ENCODE data around the gene LTB4R2. TPM values are rescaled to one million over a fixed set of nuclear protein-coding genes. Genes with fewer than 3 reads are reported as not detected.

LTB4R2 gene
- polyA plus RNA-seq, 2 of the 4 experiments (the other 2 are of a cell fraction), result 5.8 to 8.6 TPM

- Histone ChIP-seq H3K4me3 (no peak overlapping the region), H3K9me3 (no peaks in the 10 kb centered on the region), H3K27ac (no peak overlapping the region), H3K4me2 (no peak overlapping the region), H3K4me1 (peaks cover 11% of the 10 kb centered on the region)
- FAIRE-seq (no peak), DNase-seq (ENCODE audit: low read depth in 1 of 2, low spot score in 1 of 2) (no peak), ATAC-seq (peak in 1 of 2 experiments; percentile 36; a peak in 2 of 6 replicates)
- TF ChIP-seq ZC3H11A (IDR thresholded peaks at IDR 0.05) (no peak), EP300 (IDR thresholded peaks at IDR 0.05) (no peak), USF2 (IDR thresholded peaks at IDR 0.05) (no peak), MYC (IDR thresholded peaks at IDR 0.05; ENCODE audit: borderline replicate concordance, low read length) (no peak), FOSL2 (IDR thresholded peaks at IDR 0.05) (no peak), FOSL2 (CRISPR knock-in tag; IDR thresholded peaks at IDR 0.05) (peak; percentile 54; the same call in 1 of the 2 replicates), MAFK (IDR thresholded peaks at IDR 0.05; ENCODE audit: partially characterized antibody) (peak; percentile 13), CTCF (IDR thresholded peaks at IDR 0.05) (no peak)
- ChIA-PET CTCF (interaction anchor here (0.9 to 46.6 kb wide), 9 partner anchors 9 to 113 kb away, joined by 3 to 1142 read pairs (median 7); partner anchors contain the start of genes CBLN3, CIDEB, KHNYN and LTB4R), POLR2A (interaction anchor here (0.5 kb wide), 1 partner anchor 141 kb away, joined by 4 read pairs; no protein-coding TSS in a partner anchor)
- 87% methylated on average over 3 of the region's 3 CpGs for WGBS (ENCODE audit: missing lambda C conversion rate)
These were observed 7.4 kb downstream of the LTB4R2 start for GRCh38 chr14:24317141-24317928.

GRCh38 chr14:24321212-24321975, 11.5 kb downstream of the LTB4R2 start:
- POLR2A ChIA-PET, result no interaction called here
- Histone ChIP-seq H3K4me1 (peaks cover 11% of the 10 kb centered on the region), H3K4me3 (no peak overlapping the region), H3K9me3 (no peaks in the 10 kb centered on the region), H3K27ac (no peak overlapping the region), H3K4me2 (no peak overlapping the region)
- 68% methylated on average over 14 of the region's 14 CpGs for WGBS (ENCODE audit: missing lambda C conversion rate)
- CTCF ChIA-PET, result interaction anchor here (0.9 to 46.6 kb wide), 11 partner anchors 10 to 120 kb away, joined by 3 to 1142 read pairs (median 4); partner anchors contain the start of genes ADCY4, CBLN3, CIDEB and KHNYN
- no peak for TF ChIP-seq BHLHE40 (IDR thresholded peaks at IDR 0.05; ENCODE audit: low read depth, low read length)
- no peak for TF ChIP-seq SMC3 (IDR thresholded peaks at IDR 0.05)
- no peak for TF ChIP-seq ZSCAN20 (CRISPR knock-in tag; IDR thresholded peaks at IDR 0.05)
- TF ChIP-seq RAD21 (conservative IDR thresholded peaks at IDR 0.05 in 1 of 2, IDR thresholded peaks at IDR 0.05 in 1 of 2), result no peak
- TF ChIP-seq E2F6 (IDR thresholded peaks at IDR 0.05; ENCODE audit: borderline replicate concordance, low read depth), result no peak
- TF ChIP-seq CBX8 (IDR thresholded peaks at IDR 0.05), result no peak
- no peak for TF ChIP-seq POLR2A (IDR thresholded peaks at IDR 0.05; ENCODE audit: low read length)
- no peak for TF ChIP-seq REST (IDR thresholded peaks at IDR 0.05)
- TF ChIP-seq RFX5 (IDR thresholded peaks at IDR 0.05), result no peak
- TF ChIP-seq EP300 (IDR thresholded peaks at IDR 0.05), result no peak
- TF ChIP-seq EHMT2 (IDR thresholded peaks at IDR 0.05; ENCODE audit: low read depth), result no peak
- TF ChIP-seq HOXB13 (CRISPR knock-in tag; IDR thresholded peaks at IDR 0.05; ENCODE audit: low read depth), result no peak
- ATAC-seq, result no peak
- no peak for DNase-seq (ENCODE audit: low read depth in 1 of 2, low spot score in 1 of 2)
- FAIRE-seq, result no peak
